Astrocyte (in vitro differentiated cells and primary cell): ENCODE results near the gene JMJD6.

Experiments used
- CTCF ChIP-seq: IDR thresholded peaks from 2 replicates; pipeline ENCODE4 v1.5.1; 2011; ENCODE audit warnings: low read depth, mild to moderate bottlenecking, inconsistent platforms, low read length, moderate library complexity; ENCODE audit not compliant: insufficient read depth
- EZH2 ChIP-seq: IDR thresholded peaks from 2 replicates; pipeline ENCODE4 v1.6.1; 2012; ENCODE audit warnings: mild to moderate bottlenecking, low read length, inconsistent platforms; ENCODE audit not compliant: insufficient read depth

GRCh38 chr17:76753061-76753961 is 26.9 kb upstream of the JMJD6 start:
- TF ChIP-seq CTCF (no peak), EZH2 (no peak)
